ENCODE data around the gene SUMF1.

DNA sequence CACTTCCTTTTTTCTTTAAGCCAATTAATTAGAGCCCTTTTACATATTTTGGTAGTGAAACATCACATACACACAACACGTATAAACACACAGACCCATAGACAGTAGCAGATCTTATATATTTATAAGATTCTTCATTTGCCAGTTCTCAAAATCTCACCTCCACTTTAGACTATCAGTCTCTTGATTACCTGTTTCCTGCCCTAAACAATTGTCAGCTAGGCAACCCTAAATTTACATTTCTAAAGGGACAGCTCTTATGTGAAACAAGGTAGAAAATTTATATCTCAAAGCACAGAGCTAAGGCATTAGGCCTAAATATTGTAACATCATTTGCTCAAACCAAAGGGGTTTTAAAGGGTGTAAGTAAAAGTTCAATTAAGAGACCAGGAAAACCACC is 135.0 kb downstream of the SUMF1 start:
- TF ChIP-seq, protein P1, sequence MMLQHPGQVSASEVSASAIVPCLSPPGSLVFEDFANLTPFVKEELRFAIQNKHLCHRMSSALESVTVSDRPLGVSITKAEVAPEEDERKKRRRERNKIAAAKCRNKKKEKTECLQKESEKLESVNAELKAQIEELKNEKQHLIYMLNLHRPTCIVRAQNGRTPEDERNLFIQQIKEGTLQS (IDR thresholded peaks at IDR 0.05), result no peak
- no peak for TF ChIP-seq CTCF (IDR thresholded peaks at IDR 0.05; ENCODE audit: low read depth, low read length, missing input control)
